ENCODE data around the gene KAT2B. TPM values are rescaled to one million over a fixed set of nuclear protein-coding genes. Genes with fewer than 3 reads are reported as not detected.

The KAT2B gene
- total RNA-seq, 1 experiment from 2014 or later: 3.2 TPM

- H3K9me2 ChIP-seq (ENCODE audit: insufficient read depth): no peaks in the 10 kb centered on the region
- H3K36me3 ChIP-seq (ENCODE audit: low read depth): no peaks in the 10 kb centered on the region
- no TSS peak for BruUV-seq (replicated peaks)
- intact Hi-C loops (cut with micrococcal nuclease; ENCODE audit: unreplicated experiment): loop anchor here (1.0 to 5.0 kb wide), 5 partner anchors 13 to 152 kb away; partner anchors contain the start of genes RAB5A and SGO1
- H3K4me1 ChIP-seq (replicated peaks; ENCODE audit: insufficient read depth): peaks cover 27% of the 10 kb centered on the region
- ChIA-PET POLR2A (ENCODE audit: unreplicated experiment) (no interaction called here), CTCF (interaction anchor here (0.7 kb wide), 1 partner anchor 176 kb away, joined by 11 read pairs; no protein-coding TSS in a partner anchor)
- no peaks in the 10 kb centered on the region for H3K9me3 ChIP-seq (ENCODE audit: insufficient read depth, low read depth)
- H3K4me3 ChIP-seq: peak overlapping the region; percentile 62
- peaks cover 13% of the 10 kb centered on the region; the same call in 1 of the 2 replicates for H3F3A ChIP-seq (ENCODE audit: insufficient read depth, low read depth)
- H4K20me1 ChIP-seq (ENCODE audit: insufficient read depth): no peaks in the 10 kb centered on the region; the same call in 1 of the 2 replicates
- peak overlapping the region; percentile 98 for H3K4me2 ChIP-seq
- TF ChIP-seq CTCF (conservative IDR thresholded peaks at IDR 0.05): no peak
- no peak for TF ChIP-seq EZH2 (IDR thresholded peaks at IDR 0.05; ENCODE audit: low read depth)
- peak overlapping the region; percentile 89; the same call in 1 of the 2 replicates for H2AFZ ChIP-seq
- DNase-seq: peak in 1 of 2 experiments; percentile 62
- H3K79me2 ChIP-seq (ENCODE audit: low read depth): no peaks in the 10 kb centered on the region
- H3K27me3 ChIP-seq (ENCODE audit: insufficient read depth, low read depth): no peaks in the 10 kb centered on the region
- H3K27ac ChIP-seq: no peak overlapping the region
These were observed 1.0 kb downstream of the KAT2B start for GRCh38 chr3:20041197-20041780.

- intact Hi-C loops (cut with micrococcal nuclease; ENCODE audit: unreplicated experiment): loop anchor here (5.0 kb wide), 1 partner anchor 70 kb away; no protein-coding TSS in a partner anchor
- ChIA-PET CTCF (no interaction called here), POLR2A (ENCODE audit: unreplicated experiment) (no interaction called here)
- Histone ChIP-seq H4K20me1 (ENCODE audit: insufficient read depth) (no peaks in the 10 kb centered on the region; the same call in 1 of the 2 replicates), H2AFZ (no peak overlapping the region), H3K4me3 (no peak overlapping the region), H3K4me2 (no peak overlapping the region), H3K9me2 (ENCODE audit: insufficient read depth) (no peaks in the 10 kb centered on the region), H3K79me2 (ENCODE audit: low read depth) (no peaks in the 10 kb centered on the region), H3K9me3 (ENCODE audit: insufficient read depth, low read depth) (no peaks in the 10 kb centered on the region), H3K4me1 (replicated peaks; ENCODE audit: insufficient read depth) (peaks cover 27% of the 10 kb centered on the region), H3F3A (ENCODE audit: insufficient read depth, low read depth) (peaks cover 13% of the 10 kb centered on the region; the same call in 1 of the 2 replicates), H3K27me3 (ENCODE audit: insufficient read depth, low read depth) (no peaks in the 10 kb centered on the region), H3K27ac (no peak overlapping the region), H3K36me3 (ENCODE audit: low read depth) (no peaks in the 10 kb centered on the region)
- DNase-seq: no peak
- TF ChIP-seq CTCF (conservative IDR thresholded peaks at IDR 0.05) (no peak), EZH2 (IDR thresholded peaks at IDR 0.05; ENCODE audit: low read depth) (no peak)
- no TSS peak for BruUV-seq (replicated peaks)
These were observed 2.1 kb downstream of the KAT2B start for GRCh38 chr3:20042331-20042730.

- intact Hi-C loops (cut with micrococcal nuclease; ENCODE audit: unreplicated experiment): loop anchor here (5.0 kb wide), 1 partner anchor 71 kb away; no protein-coding TSS in a partner anchor
- Histone ChIP-seq H3K27ac (peak overlapping the region; percentile 49), H3K9me2 (ENCODE audit: insufficient read depth) (no peaks in the 10 kb centered on the region), H2AFZ (no peak overlapping the region), H4K20me1 (ENCODE audit: insufficient read depth) (no peaks in the 10 kb centered on the region; the same call in 1 of the 2 replicates), H3K9me3 (ENCODE audit: insufficient read depth, low read depth) (no peaks in the 10 kb centered on the region), H3K4me1 (replicated peaks; ENCODE audit: insufficient read depth) (peaks cover 27% of the 10 kb centered on the region), H3K4me2 (peak overlapping the region; percentile 54), H3K4me3 (peak overlapping the region; percentile 20; the same call in 1 of the 2 replicates), H3K79me2 (ENCODE audit: low read depth) (no peaks in the 10 kb centered on the region), H3K27me3 (ENCODE audit: insufficient read depth, low read depth) (no peaks in the 10 kb centered on the region), H3K36me3 (ENCODE audit: low read depth) (no peaks in the 10 kb centered on the region), H3F3A (ENCODE audit: insufficient read depth, low read depth) (peaks cover 13% of the 10 kb centered on the region; the same call in 1 of the 2 replicates)
- TF ChIP-seq CTCF (conservative IDR thresholded peaks at IDR 0.05) (no peak), EZH2 (IDR thresholded peaks at IDR 0.05; ENCODE audit: low read depth) (no peak)
- no TSS peak for BruUV-seq (replicated peaks)
- CTCF ChIA-PET: no interaction called here
- peak; percentile 55 to 70 for DNase-seq
- POLR2A ChIA-PET (ENCODE audit: unreplicated experiment): interaction anchor here (0.5 to 0.6 kb wide), 2 partner anchors 135 to 281 kb away, joined by 3 to 7 read pairs; no protein-coding TSS in a partner anchor
These were observed 3.1 kb downstream of the KAT2B start for GRCh38 chr3:20043396-20043795.

Data from PC-9 (cell line).